Fibroblast of the conjunctiva (primary cell): ENCODE results near the gene ADAR.

Experiments
- DNase-seq: peaks from one replicate; pipeline ENCODE4 v3.0.0-alpha.2; 2010; ENCODE audit warnings: low read depth

ADAR gene

DNA sequence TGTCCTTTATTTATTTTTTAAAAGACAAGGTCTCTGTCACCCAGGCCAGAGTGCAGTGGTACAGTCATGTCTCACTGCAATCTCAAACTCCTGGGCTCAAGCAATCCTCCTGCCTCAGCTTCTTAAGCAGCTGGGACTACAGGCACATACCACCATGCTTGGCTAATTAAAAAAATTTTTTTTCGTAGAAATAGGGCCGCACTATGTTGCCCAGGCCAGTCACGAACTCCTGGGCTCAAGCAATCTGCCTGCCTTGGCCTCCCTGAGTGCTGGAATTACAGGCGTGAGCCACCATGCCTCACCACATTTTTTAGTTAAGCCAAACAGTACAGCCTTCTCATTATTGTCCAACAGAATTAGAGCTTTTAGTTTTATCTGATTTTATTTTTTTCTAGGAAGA, 7.4 kb upstream of the ADAR start:
- no peak for DNase-seq

GRCh38 chr1:154614901-154615300, 6.9 kb upstream of the ADAR start:
- no peak for DNase-seq

- no peak for DNase-seq
These were observed 6.3 kb upstream of the ADAR start for GRCh38 chr1:154614247-154614646.

- DNase-seq = no peak
These were observed 3.3 kb upstream of the ADAR start for GRCh38 chr1:154611150-154611862.

DNA sequence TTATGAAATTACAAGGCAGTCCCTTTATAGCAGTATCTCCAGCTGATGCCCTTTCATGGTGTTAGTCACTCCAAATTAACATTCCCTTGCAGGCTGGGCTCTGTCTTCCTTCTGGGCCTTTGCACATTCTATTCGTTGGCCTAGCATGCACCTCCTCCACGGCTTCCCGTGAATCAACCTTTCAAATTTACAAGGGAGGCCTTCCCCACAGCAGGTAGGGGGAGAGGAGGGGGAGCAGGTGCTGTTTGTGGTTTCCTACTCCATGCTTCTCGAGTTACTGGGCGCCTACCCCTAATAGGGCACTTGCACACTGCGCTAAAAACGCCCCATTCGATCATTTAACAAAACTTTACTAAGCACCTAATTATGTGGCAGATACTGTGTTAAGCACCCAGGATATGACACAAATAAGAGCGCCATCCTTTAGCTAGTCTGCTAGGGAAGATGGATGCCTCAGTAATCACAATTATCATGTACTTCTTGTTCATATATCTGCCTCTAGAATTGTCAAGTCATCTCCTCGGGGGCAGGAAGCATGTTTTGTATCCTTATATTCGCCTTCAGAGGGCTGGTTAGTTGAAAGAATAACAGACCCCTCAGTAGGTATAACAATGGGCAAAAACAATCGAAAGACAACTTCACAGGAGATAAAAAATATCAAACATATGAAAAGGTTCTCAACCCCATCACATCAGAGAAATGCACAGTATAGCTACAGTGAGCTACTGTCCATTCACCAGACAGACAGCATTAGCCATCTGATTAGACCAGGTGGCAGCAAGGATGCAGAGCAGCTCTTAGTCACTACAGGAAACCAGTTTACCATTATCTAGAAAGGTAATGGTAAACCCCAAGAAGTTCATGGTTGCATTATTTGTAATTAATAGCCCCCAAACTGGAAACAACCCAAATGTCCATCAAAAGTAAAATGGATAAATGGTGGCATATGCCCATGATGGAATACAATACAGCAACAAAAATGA, 1.7 kb upstream of the ADAR start:
- no peak for DNase-seq

DNA sequence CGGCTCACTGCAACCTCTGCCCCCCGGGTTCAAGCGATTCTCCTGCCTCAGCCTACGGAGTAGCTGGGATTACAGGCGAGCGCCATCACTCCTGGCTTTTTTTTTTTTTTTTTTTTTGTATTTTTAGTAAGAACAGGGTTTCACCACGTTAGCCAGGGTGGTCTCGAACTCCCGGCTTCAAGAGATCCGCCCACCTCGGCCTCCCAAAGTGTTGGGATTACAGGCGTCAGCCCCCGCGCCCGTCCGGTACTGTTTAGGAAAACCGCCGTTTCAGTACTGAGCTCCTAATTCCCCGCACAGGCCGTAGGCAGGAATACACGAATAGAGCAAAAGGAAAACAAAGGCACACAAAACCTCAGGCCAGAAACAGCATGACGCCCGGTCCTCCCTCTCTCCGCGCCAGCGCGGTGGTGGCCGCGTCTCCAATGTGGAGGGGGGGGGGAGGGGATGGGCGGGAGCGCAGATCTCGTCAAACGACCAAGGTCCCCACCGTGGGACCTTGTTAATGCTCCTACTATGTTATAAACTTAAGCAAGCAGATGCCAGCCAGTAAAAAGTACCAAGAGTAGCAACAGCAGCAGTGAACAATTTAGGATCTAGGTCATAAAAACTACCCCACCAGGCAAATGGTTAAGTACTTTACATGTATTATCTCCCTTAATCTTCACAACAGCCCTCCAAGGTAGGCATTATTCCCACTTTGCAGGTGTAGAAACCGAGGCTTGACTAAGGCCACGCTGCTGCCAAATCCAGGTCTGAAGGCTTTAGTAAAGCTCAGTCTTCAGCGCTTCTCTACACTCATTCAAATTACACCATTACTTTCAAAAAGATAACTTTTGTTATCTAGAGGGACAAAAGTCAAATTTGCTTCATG, 648 bp upstream of the ADAR start:
- no peak for DNase-seq

- DNase-seq = no peak
These were observed 829 bp downstream of the ADAR start for GRCh38 chr1:154607106-154607608.

- no peak for DNase-seq
These were observed 2.5 kb downstream of the ADAR start for GRCh38 chr1:154605534-154605933.

GRCh38 chr1:154603317-154603716, 4.7 kb downstream of the ADAR start:
- no peak for DNase-seq

DNA sequence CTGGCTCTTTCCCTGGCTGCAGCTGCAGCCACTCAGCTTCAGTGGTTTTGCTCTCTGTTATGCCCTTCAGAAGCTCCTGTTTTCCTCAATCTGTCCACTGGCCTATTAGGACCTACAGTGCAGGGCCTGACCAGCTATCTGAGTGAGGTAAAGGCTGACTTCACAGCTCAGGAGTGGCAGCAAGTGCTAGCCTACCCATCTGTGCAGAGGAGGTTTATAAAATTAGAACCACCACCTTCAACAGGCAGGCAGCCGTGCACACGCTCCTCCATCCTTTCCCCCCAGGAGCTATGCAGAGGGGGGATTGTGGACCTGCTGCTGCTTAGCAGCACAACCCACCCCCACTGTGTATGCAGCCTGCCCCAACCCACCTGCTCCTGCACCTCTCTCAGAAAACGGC, 8.3 kb downstream of the ADAR start:
- no peak for DNase-seq

GRCh38 chr1:154598871-154599635, 8.9 kb downstream of the ADAR start:
- DNase-seq = no peak

GRCh38 chr1:154595621-154596020, 12.4 kb downstream of the ADAR start:
- DNase-seq = no peak

- no peak for DNase-seq
These were observed 13.2 kb downstream of the ADAR start for GRCh38 chr1:154594811-154595210.

DNA sequence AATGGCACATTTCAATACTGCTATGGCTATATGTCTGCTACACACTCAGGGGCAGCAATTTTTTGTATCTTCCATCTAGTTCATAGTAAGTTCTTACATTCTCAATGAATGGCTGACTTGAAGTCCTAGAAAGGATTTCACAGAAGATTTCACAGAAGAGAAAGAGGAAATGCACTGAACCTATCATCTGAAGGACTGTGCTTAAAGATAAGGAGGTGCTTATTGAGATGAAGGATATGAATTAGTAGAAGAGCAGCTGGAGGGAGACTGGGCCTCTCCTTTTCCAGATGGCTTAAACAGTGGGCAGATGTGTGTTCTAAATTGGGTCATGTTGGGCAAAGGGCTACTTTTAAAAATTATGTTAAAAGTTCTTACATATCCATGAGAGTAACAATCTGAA, 14.6 kb downstream of the ADAR start:
- DNase-seq = no peak

DNA sequence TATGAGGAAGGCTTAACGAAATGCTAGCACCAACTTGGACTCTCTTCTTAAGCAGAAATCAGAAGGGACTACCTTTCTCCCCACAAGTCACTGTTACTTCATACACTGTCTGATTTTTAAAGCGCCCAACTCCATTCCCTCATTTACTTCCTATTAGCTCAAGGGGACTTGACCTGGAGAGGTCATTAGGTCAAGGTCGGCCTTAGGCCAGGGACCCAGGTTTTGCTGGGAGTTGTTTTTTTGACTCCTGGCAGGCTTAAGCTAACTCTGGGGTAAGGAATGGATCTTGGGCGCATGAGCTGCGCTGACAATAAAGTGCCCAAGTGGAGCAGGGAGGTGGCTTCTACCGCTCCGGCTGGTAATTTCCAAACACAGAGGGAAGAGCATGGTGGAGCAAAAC, 16.8 kb downstream of the ADAR start:
- no peak for DNase-seq

- no peak for DNase-seq
These were observed 17.2 kb downstream of the ADAR start for GRCh38 chr1:154590756-154591155.

DNA sequence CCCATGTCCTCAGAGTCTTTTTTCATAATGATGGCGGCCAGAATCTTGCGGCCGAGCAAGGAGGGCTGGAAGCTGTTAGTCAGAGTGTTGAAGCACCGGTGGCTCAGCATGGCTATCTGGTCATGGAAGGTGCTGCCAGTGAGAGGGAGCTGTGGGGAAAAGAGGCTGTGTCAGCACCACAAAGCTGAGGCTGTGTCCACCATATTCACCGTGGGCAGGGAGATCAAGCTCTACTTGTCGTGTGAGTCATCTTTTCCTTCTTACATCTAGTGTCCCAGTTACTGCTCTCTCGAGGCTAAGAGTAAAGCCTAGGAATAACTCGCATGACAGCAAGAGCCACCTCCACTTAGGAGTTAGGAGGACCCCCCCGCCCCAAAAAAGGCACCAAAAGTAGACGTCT, 18.2 kb downstream of the ADAR start:
- no peak for DNase-seq

- DNase-seq = no peak
These were observed 21.3 kb downstream of the ADAR start for GRCh38 chr1:154586641-154587040.

DNA sequence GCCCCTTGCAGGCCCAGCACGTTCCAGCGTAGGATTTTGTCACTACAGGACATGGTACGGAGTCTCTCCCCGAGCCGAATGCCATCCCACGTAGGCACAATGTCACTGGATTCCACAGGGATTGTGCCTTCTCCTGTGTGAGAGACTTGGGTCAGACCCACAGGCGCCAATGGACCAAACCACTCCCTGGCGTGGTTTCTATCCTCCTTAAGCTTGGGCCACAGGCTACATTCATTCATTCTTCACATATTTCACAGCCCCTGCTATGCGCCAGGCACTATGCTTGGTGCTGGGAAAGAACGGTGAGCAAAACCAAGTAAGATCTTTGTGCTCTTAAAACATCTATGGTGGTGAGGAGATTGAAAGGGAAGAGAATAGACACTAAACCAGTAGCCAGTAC, 21.8 kb downstream of the ADAR start:
- DNase-seq = no peak

- DNase-seq = no peak
These were observed 23.6 kb downstream of the ADAR start for GRCh38 chr1:154584267-154584994.

DNA sequence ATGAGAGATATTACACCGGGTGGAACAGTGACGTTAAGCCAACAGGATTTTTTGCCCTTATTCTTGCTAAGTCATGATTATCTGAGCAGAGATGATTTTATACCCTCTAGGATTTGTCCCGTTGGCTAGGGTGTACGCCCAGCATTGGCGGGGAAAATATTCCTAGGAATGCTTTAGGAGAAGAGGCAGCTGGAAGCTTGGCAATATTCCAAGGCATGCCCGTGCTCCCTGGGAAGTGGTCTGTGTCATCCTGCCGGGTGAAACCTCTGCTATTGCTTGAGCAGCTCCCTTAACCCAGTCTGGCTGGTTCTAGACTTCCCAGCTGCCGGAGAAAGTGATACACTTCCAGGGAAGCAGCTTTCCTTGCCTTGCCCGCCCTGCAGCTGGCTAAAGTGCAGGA, 24.2 kb downstream of the ADAR start:
- DNase-seq = no peak
